HG02798 (cell line): ENCODE data around the gene MUC20.

Experiments
- ATAC-seq: cut with Tn5 transposase; IDR thresholded peaks from one replicate; pipeline ENCODE4 v1.9.1; 2021; ENCODE audit warnings: mild to moderate bottlenecking; ENCODE audit not compliant: unreplicated experiment, poor library complexity

The MUC20 gene

GRCh38 chr3:195752066-195752465 lies 31.3 kb downstream of the MUC20 start:
- ATAC-seq = no peak

DNA sequence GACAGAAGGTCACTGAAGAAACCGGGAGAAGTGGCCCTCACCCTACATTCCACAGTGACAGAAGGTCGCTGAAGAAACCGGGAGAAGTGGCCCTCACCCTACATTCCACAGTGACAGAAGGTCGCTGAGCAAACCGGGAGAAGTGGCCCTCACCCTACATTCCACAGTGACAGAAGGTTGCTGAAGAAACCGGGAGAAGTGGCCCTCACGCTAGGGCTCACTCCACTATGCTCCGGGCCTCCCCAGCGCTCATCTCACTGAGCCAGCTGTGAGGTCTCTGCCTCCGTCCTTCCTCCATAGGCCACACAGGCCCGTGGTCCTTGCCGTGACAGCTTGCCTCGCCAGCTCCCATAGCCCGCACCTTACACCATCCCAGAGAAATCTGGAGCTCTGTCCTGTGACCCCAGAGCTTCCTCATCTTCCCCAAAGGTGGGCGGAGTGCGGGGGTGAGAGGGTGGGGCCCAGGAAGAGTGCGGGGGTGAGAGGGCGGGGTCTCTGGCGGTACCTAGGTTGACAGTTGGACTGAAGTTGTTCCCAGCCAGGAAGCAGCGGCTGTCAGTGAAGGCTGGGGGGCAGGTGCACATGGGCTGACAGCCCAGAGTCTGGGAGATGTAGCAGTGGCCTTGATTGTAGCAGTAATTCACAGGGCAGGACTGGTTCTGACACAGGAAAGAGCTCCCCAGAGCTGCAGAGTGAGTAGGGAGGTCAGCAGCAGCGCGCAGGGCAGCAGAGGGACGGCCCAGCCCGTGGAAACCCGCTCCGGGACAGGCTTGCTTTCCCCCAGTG lies 32.0 kb downstream of the MUC20 start:
- ATAC-seq = no peak

GRCh38 chr3:195753581-195753980 lies 32.8 kb downstream of the MUC20 start:
- ATAC-seq = no peak

DNA sequence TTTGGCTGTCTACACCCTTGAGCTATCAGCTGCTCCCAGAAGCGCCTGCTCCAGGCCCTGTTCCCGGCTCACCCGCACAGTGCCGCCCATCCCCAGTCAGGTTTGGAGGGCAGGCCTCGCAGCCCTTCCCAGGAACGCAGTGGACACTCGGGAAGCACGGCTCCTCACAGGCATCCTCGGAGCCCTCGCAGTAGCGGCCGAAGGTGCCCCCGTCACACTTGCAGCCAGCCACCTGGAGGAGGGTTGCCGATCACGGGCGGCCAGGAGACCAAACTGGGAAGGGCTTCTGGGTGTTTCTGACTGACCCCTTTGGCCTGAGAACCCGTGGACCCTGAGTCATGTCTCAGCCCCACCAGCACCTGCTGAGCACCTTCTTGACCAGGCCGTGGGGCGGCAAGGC lies 33.4 kb downstream of the MUC20 start:
- no peak for ATAC-seq

DNA sequence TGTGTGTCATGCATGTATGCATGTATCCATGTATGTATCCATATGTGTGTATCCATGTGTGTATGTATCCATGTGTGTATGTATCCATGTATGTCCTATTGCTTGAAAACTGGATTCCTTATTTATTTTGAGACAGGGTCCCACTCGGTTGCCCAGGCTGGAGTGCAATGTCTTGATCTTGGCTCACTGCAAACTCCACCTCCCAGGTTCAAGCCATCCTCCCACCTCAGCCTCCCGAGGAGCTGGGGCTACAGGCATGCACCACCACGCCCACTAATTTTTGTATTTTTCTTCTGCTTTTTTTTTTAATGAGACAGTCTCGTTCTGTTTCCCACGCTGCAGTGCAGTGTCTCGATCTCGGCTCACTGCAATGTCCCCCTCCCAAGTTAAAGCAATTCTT lies 34.1 kb downstream of the MUC20 start:
- ATAC-seq = no peak

DNA sequence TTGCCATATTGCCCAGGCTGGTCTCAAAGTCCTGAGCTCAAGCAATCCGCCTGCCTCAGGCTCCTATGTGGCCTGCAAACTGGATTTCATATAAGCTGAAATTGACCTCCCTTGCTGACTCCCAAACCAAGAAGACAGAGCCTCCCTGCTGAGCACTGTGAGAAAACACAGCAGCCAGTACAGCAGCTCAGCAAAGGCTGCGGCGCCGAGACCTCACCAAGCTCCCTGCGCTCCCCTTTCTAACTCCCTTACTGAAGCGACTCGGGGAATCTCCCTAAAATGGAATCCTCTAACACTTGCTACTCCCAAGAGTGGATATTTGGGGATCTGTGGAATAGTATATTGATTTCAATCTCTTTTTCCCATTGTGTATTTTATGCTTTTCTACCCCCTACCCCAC lies 34.6 kb downstream of the MUC20 start:
- ATAC-seq = no peak

DNA sequence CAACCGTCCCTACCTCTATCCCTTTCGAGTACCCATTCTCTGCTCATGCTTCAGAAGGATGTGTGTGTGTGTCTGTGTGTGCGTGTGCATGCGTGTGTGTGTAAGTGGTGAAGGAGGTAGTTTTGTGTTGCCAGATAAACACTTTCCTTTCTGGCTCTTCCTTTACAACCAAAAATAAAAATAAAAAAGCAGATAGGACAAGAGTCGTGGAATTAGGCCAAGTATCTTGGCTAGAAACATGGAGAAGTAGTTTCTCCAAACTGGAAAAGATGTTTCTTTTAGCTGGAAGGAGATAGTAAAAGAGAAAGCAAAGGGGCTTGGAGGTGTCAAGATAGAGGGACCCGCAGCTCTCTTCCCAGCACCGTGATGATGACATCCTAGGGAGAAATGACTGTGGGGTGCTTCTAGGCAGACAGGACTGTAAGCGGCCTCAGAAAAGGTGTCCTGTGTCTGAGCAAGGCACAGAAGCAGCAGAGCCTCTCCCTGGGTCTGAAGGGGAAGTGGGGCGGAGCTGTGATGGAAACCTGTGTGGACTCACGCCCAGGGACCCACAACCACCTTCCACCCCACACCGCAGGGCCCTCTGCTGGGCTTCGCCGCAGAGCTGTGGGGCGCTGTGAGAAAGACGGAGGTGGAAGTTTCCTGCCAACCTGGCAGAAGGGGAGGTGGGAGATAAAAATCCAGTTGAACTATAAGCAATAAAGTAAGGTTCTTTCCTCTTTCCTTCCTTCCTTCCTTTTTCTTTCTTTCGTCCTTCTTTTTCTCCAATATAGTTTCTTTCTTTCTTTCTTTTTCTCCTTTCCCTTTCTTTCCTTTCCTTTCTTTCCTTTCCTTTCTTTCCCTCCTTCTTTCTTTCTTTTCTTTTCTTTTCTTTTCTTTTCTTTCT lies 35.3 kb downstream of the MUC20 start:
- no peak for ATAC-seq

DNA sequence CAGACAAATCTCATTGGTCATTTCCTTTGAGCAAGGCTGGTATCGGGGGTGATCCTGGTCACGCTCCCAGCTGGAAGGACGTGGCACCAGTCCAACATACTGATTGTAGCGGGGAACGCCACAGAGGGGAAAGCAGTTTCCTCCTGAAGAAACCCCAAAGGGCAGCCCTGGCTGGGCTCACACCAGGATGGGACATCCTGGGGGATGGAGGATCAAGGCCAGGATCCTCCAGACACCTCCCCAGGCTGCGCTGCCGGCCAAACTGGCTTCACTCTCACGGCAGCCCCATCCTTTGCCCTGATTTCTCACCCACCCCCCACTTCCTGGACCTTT lies 36.6 kb downstream of the MUC20 start:
- ATAC-seq = no peak

DNA sequence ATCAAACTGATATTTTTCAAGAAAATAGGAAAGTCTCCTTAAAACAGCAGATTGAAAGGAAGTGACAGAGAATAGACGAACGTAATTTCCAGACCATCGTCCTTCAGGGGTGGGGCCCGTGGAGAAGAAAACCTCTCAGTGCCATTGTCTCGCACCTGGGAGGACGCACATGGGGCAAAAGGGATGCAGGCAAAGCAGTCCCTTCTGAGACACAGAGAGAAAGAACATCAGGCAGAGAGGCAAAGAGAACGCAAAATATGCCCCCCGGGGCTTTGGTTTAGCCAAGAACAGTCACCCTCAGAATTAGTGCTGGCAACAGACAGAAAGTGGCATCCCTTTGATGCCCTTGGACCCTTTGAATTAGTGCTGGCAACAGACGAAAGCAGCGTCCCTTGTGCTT lies 37.0 kb downstream of the MUC20 start:
- no peak for ATAC-seq

- no peak for ATAC-seq
Measured at GRCh38 chr3:195758721-195759353, 38.1 kb downstream of the MUC20 start.

GRCh38 chr3:195760345-195761122 lies 39.8 kb downstream of the MUC20 start:
- ATAC-seq = no peak

GRCh38 chr3:195761123-195761566 lies 40.4 kb downstream of the MUC20 start:
- no peak for ATAC-seq

DNA sequence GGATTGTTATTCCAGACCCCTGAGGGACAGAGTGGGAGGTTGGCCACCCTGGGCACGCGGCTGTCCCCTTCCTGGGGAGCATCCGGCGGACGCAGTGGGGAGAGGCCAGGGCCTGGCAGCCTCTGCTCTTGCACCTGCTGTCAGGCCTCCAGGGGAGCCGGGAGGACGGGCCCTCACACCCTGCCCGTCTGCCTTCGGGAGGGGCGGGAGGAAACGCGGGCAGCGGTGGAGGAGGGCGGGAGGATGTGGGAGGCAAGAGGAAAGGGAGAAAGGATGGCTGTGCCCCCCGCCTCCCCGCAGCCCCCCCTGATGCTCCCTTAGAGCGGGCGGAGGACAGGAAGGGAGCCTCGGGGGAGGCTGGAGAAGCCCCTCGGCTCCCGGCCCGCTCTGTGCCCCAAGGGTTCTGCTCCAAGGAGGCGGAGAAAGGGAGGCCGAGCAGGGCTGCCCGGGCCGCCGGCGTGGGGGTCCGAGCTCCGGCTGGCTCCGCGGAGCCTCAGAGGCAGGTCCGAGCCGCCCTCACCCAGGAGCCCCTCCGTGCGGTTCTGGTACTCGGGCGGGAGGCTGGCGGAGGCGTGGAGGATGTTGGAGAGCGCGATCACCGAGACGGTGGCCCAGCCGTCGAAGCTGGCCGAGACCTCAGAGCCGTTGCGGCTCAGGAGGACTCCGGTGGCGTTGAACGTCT lies 40.9 kb downstream of the MUC20 start:
- no peak for ATAC-seq

- no peak for ATAC-seq
Measured at GRCh38 chr3:195762249-195762585, 41.4 kb downstream of the MUC20 start.

- ATAC-seq = no peak
Measured at GRCh38 chr3:195762611-195763010, 41.8 kb downstream of the MUC20 start.

DNA sequence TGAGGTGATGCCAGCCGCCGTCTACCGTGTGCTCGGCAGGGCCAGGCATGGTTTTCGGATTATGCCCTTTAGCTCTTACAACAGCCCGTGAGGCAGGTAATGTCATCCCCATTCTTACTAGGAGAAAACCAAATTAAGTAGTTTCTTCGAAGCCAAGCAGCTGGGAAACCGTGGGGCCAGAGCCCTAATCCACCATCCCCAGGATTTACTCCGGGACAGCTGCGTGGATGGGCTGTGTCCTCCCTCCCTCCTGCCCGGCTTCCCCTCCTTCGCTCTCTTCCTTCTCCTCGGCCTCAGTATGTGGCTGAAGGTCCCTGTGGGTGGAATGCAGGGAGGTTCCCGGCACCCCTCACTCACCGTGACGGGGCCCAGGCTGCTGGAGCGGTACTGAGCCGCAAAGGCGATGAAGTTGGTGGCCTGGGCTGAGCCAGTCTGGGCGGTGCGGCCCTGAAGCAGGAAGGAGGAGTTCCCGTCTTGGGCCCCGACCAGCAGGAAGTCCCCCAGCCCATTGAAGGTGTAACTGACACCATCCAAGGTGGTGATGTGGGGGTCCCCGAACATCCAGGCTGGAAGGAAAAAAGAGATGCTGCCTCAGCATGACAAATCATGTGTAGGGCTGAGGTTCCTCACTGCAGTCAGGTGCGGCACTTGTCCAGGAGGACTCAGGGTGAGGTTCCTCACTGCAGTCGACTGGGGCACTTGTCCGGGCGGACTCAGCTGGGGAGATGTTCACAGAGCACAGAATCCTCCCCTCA lies 42.5 kb downstream of the MUC20 start:
- ATAC-seq = no peak

- ATAC-seq = no peak
Measured at GRCh38 chr3:195763843-195764825, 43.4 kb downstream of the MUC20 start.
